ENCODE measurements around the gene ACVR1B.

The ACVR1B gene

GRCh38 chr12:51942501-51943000 is 8.9 kb upstream of the ACVR1B start:
- DNase-seq (ENCODE audit: low read depth), result no peak

GRCh38 chr12:51943346-51943745 is 8.2 kb upstream of the ACVR1B start:
- no peak for DNase-seq (ENCODE audit: low read depth)

DNA sequence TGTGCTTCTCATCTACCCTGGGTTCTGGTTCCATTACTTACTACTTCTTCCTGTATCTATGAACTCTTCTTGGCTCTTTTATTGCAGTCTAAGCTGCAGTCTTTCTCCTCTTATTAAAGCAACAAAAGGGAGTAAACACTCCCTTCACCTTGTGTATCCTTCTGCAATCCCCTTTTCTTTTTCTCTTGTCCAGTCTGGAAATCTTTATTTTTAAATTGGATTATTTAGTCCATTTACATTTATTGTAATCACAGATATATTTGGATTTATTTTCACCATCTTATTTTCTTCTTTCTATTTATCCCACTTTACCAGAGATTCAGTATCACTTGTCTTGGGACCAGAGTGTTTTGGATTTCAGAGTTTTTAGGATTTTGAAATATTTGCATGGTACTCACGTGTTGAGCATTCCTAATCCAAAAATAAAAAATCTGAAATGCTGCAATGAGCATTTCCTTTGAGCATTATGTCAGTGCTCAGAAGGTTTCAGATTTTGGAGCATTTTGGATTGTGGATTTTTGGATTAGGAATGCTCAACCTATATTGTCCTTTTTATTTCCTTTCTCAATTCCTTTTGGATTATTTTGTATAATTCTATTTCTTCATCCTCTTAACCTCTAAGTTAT is 6.8 kb upstream of the ACVR1B start:
- no peak for DNase-seq (ENCODE audit: low read depth)

GRCh38 chr12:51947246-51947996 is 4.1 kb upstream of the ACVR1B start:
- no peak for DNase-seq (ENCODE audit: low read depth)

GRCh38 chr12:51948066-51948465 is 3.4 kb upstream of the ACVR1B start:
- no peak for DNase-seq (ENCODE audit: low read depth)

DNA sequence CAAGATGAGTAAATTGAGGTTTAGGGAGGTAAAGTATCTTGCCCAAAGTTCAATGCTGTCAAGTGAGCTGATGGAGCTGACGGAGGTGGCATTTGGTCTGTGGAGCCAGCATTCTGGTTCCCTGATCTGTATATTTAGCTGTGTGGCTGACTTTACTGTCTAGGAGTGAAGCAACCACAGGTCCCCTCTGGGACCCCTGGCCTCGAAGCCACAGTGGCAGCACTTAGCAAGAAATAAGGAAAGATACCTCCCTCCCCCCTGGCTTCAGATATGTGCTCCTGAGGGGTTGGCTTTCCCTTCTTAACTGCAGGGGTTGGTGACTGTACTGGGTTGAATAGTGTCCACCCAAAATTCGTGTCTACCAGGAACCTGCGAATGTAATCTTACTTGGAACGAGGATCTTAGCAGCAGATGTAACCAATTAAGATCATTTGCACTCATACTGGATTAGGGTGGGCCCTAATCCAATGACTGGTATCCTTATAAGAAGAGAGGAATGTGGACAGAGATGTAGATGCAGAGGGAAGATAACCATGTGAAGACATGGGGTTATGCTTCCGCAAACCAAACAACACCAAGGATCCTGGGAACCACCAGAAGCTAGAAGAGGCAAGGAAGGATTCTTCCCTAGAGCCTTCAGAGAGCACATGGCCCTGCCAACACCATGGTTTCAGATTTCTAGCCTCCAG is 2.0 kb upstream of the ACVR1B start:
- DNase-seq (ENCODE audit: low read depth), result no peak

- no peak for DNase-seq (ENCODE audit: low read depth)
Observed at GRCh38 chr12:51950682-51951198, 759 bp upstream of the ACVR1B start.

DNA sequence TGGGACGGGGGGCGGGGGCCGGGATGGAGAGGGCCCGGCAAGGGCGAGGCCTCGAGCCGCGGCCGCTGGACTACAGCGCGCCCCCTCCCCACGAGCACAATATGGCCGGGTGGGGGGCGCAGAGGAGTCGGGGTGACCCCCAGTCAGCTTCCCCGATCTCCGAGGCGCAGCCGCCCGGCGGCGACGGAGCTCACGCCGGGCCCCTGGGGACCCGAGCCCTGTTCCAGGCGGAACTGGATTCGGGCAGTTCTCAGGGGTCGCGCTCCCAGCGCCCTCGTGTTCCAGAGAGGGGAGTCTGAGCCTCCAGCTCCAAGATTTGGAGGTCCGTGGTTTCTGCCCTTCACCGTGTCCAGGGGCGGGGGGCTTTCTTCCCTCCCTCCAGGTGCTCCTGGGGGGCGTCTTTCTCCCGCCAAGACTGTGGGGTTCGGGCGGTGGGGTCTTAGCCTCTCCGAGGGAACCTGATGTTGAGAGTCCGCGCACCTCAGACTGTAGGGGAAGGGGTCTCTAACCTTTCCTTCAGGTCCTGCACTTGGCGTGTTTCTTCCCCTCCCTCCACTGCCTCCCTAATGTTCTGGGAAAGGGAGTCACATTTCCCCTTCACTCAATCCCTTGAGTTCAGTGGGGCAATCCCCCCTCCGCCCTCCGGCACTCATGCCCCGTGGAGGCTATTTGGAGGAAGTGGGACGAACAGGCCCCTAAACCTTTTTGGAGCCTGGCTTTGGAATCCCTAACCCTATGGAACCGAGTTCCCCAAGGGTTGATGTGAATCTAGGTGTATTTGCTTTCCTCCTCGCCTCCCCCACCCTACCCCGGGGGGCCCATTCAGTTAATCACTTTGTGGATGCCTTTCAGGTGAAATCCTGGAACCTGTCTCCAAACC is 584 bp downstream of the ACVR1B start:
- DNase-seq (ENCODE audit: low read depth), result no peak

DNA sequence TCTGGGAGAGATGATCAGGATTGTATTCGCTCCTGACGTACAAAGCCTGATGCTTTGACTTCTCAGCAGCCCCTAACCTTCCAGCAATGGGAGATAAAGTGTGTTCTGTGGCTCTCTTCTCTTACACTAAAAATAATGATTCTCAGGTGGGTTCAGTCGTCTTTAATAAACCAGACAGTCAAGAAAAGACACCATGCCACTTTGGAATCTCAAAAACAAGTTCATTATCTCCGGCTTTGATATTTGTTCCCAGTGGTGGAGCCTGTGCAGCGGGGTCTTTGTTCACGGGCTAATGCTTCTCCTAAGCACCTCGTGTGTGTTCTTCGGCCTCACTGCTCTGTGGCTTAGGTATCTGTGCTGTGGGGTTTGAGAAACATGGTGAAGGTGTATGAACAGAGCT is 1.6 kb downstream of the ACVR1B start:
- DNase-seq (ENCODE audit: low read depth), result no peak

DNA sequence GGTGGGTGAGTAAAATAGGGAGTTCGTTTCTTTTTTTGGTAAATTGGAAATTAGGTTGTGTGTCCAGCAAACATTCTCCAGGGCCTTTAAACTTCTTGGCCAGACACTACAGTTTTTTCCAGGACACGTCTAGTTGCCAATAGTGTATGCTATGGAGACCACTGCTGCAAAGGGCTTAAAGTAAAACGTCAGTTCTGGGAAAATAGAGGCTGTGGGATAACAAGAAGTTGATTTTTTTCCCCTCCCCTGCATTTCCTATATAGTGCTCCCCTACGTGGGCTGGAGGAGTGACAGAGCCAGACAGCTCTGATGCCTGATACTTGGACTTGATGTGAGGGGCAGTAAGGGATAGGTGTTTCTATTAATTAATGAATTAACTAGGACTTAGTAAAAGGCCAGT is 2.4 kb downstream of the ACVR1B start:
- no peak for DNase-seq (ENCODE audit: low read depth)

- DNase-seq (ENCODE audit: low read depth), result no peak
Observed at GRCh38 chr12:51954561-51955361, 3.3 kb downstream of the ACVR1B start.

GRCh38 chr12:51955702-51956101 is 4.2 kb downstream of the ACVR1B start:
- no peak for DNase-seq (ENCODE audit: low read depth)

GRCh38 chr12:51958542-51958941 is 7.0 kb downstream of the ACVR1B start:
- DNase-seq (ENCODE audit: low read depth), result no peak

DNA sequence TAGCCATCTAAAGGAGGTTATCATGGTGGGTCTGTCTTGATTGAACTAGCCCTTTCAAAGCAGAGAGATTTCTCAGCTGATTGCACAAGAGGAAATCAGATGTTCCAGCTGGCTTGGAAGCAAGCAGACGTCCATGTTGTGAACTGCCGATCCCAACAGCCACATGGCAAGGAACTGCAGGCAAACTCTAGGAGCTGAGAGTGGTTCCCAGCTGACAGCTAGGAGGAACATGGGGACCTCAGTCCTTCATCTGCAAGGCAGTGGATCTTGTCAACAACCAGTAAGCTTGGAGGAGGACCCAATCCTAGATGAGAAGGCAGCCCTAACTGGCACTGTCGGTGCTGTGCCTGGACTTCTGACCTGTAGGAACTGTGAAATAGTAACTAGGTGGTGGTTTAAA is 7.7 kb downstream of the ACVR1B start:
- DNase-seq (ENCODE audit: low read depth), result no peak

DNA sequence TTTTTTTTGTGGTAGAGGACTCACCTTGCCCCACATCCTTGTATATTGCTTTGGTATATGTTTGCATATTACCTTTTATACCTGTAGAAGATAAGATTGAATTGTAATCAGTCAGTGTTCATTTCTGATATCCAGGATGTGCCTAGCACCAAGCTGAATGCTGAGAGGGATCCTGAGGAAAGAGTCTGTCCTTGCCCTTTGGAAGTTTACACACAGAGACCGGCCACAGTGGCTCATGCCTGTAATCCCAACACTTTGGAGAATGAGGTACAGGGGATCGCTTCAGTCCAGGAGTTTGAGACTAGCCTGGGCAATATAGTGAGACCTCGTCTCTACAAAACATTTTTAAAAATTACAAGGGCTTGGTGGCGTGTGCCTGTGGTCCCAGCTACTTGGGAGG is 8.4 kb downstream of the ACVR1B start:
- no peak for DNase-seq (ENCODE audit: low read depth)

DNA sequence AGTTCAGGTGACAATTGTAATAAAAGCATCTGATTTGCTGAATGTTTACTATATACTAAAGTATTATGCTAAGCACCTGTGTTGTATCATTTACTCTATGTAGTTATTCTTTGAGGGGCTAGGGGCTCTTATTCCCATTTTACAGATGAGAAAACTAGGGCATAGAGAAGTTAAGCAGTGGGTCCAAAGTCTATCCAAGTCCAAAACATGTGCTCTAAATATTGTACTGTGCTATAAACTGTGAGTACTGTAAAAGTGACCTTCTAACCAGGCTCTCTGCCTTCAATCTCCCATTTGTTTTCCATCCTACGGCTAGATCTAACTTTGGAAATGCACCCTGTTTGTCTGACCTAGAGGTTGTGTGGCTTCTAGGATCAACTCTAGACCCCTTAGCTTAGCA is 9.0 kb downstream of the ACVR1B start:
- no peak for DNase-seq (ENCODE audit: low read depth)

- no peak for DNase-seq (ENCODE audit: low read depth)
Observed at GRCh38 chr12:51960890-51961289, 9.4 kb downstream of the ACVR1B start.

GRCh38 chr12:51961834-51962233 is 10.3 kb downstream of the ACVR1B start:
- no peak for DNase-seq (ENCODE audit: low read depth)

DNA sequence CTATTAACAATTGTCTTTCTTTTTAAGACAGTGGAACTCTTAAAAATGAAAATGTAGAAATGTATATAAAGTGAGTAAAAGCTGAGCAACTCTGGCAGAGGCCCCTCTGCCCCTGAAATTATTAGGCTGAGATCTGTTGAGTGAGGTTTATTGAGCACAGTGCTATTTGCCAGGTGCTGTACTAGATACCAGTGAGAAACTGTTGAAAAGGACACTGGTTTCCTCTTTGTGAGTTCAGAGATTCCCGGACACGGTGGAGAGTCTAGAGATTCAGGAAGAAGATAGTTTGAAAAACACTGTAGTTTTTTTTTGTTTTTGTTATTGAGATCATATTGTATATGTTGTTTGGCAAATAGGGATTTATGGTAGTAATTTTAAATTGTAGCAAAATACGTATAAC is 11.2 kb downstream of the ACVR1B start:
- no peak for DNase-seq (ENCODE audit: low read depth)

DNA sequence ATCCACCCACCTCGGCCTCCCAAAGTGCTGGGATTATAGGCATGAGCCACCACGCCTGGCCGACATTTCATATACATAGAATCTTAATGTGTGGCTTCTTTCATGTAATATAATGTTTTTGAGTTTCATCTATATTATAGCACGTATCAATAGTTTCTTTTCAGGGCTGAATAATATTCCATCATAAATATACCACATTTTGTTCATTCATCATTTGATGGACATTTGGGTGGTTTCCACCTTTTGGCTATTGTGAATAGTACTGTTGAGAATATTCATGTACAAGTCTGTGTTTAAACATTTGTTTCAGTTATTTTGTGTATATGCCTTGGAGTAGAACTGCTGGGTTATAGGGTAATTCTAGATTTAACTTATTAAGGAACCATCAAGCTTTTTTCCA is 12.0 kb downstream of the ACVR1B start:
- no peak for DNase-seq (ENCODE audit: low read depth)

- no peak for DNase-seq (ENCODE audit: low read depth)
Observed at GRCh38 chr12:51969643-51970042, 18.1 kb downstream of the ACVR1B start.

All from stimulated activated CD8-positive, alpha-beta memory T cell treated with anti-CD3 and anti-CD28 coated beads, Interleukin-4, amount 100 ng/mL, for 24 hours (primary cell).